Retinal pigment epithelial cell (primary cell): ENCODE measurements around the gene KHNYN.

Source experiments
- DNase-seq: peaks from one replicate; pipeline ENCODE4 v3.0.0-alpha.2; 2010; ENCODE audit warnings: low read depth
- H3K4me3 ChIP-seq: 2 replicates; pipeline ENCODE4 v1.5.1; 2011; ENCODE audit warnings: mild to moderate bottlenecking, low read length, control low read depth, moderate library complexity
- TF ChIP-seq, protein P1 (sequence below): conservative IDR thresholded peaks from 2 replicates; pipeline ENCODE4 v1.5.1; 2011; ENCODE audit warnings: low read depth, low read length, control low read depth, inconsistent platforms

KHNYN gene

DNA sequence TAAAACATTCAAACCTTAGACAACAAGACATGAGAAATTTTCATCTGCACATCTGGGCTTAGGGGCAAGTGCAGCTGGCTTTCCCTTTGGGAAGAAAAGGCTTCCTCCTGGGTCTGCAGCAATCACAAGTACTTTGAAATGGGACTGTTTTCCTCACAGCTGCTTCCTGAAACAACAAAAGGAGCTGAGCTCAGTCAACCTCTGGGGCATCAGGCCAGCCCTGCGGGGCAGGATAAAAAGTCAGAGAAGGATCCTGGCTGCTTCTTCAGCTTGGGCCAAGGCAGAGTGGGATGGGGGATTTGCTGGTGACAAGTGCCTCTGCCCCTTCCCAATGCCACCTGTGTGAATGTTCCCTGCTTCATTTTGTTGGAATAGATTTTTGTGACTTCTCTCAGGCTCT is 29.0 kb downstream of the KHNYN start:
- DNase-seq = no peak
- TF ChIP-seq, protein P1, sequence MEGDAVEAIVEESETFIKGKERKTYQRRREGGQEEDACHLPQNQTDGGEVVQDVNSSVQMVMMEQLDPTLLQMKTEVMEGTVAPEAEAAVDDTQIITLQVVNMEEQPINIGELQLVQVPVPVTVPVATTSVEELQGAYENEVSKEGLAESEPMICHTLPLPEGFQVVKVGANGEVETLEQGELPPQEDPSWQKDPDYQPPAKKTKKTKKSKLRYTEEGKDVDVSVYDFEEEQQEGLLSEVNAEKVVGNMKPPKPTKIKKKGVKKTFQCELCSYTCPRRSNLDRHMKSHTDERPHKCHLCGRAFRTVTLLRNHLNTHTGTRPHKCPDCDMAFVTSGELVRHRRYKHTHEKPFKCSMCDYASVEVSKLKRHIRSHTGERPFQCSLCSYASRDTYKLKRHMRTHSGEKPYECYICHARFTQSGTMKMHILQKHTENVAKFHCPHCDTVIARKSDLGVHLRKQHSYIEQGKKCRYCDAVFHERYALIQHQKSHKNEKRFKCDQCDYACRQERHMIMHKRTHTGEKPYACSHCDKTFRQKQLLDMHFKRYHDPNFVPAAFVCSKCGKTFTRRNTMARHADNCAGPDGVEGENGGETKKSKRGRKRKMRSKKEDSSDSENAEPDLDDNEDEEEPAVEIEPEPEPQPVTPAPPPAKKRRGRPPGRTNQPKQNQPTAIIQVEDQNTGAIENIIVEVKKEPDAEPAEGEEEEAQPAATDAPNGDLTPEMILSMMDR = no peak
- no peak overlapping the region for H3K4me3 ChIP-seq

DNA sequence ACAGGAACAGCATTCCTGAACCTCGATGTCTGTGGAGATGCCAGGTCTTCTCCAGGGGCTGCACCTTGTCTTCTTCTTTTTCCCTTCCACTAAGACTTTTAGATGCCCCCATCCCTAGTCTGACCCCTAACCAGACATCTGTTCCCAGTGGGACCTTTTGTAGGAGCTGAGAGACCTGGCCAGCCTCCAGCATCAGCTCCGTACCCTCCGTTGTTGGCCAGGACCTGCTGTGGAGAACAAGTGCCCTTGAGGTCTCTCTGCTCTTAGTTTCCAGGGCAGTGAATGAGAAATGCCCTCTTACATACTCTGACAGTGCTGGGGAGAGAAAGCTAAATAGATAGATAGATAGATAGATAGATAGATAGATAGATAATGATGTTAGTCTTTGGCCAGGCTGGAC is 29.6 kb downstream of the KHNYN start:
- TF ChIP-seq, protein P1 = no peak
- H3K4me3 ChIP-seq = no peak overlapping the region
- DNase-seq = no peak

DNA sequence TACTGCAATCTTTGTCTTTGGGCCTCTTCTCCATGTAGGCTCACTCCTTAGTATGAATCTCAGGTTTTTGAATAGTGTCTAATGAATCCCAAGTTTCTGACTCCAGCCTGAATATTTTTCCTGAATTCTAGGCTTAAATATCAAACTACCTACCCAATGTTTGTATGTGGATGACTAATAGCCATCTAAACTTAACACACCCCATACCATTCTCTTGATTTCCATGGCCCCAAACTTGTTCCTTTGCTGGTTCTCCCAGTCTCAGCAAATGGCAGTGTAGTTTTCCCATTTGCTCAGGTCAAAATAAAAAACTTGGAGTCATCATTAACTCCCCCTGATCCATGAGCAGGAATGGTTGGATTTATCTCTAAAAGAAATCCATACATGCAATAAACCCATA is 31.6 kb downstream of the KHNYN start:
- DNase-seq = no peak
- TF ChIP-seq, protein P1 = no peak
- H3K4me3 ChIP-seq = no peak overlapping the region

DNA sequence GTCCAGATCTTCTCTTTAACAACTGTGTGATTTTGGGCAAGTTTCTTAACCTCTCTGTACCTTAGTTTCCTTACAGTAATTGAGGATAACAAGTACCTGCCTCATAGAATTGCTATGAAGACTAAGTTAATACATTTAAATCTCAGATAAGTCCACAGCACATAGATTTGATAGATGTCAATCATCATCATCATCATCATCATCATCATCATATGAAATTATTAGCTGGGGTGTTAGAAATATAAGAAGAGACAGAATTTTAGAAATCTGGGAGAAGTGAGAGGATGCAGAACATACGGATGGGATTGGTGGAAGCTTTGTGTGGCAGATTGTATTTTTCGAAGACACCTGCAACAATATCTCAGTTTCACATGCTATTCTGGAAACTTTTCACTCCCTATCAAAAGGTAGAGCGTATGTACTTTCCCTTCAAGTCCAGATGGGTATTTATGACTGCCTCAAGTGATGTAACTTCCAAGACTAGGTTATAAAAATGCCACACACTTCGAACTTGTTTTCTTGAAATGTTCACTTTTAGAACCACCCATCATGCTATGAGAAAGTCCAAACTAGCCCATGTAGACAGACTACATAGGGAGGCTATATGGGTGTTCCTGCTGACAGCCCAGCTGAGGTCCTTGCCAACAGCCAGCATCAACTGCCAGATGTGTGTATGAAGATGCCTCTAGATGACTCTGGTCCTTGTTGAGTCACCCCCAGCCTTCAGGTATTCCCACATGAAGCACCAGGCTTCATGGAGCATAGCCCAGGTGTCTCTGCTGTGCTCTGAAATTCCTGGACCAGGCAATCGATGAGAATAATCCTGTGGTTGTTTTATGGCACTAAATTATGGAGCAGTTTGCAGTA is 33.5 kb downstream of the KHNYN start:
- DNase-seq = no peak
- H3K4me3 ChIP-seq = no peak overlapping the region
- TF ChIP-seq, protein P1 = no peak

DNA sequence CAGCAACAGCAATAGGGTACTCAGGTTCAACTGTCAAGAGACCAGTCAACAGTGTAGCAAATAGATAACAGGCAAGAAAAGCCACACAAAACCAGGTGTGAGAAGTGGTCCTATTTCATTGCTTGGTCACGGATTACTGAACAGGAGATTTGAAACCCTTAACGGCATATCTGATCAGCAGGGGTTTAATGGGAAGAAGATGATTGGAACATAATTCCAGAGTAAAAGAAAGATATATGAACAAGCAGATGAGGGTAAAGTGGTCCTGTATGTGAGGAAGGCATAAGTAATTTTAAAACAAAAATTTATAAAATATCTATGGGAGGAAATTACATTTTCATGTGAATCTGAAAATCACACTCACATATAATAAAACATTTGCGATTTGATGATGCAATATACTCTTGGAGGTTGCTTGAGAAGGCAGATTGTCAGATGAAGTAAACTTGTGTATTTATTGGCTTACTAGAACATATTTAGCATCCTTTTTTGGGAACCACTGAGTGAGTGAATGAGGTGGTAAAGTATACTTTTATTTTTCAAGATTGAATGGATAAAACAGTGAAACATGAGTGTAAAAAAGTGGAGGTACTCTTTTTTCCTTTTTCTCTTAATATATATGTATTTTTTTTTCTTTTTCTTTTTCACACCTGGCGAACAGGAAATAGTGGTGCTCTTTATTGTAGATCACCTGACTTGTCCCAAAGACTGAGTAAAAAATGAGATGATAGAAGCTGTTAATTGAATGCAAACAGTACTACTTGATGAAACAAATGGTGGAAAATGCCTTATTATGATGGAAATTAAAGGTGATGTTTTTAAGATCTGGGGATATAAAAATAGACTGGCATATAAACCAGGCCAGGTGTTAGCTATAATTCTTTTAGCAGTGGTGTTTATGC is 34.4 kb downstream of the KHNYN start:
- TF ChIP-seq, protein P1 = no peak
- DNase-seq = no peak
- H3K4me3 ChIP-seq = no peak overlapping the region

DNA sequence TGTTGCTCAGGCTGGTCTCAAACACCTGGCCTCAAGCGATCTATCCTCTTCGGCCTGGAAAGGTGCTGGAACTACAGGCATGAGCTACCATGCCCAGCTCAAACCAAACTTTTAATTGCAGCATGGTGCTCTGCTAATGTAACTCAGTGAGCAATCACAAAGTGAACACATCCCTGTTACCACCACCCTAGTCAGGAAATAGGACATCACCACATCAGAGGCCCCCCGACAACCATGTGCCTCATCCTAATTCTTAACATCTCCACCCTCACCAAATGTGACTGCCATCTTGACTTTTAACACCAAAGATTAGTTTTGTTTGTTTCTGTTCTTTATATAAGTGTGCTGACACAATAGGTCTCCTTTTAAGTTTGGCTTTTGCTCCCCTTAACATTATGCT is 35.6 kb downstream of the KHNYN start:
- TF ChIP-seq, protein P1 = no peak
- no peak overlapping the region for H3K4me3 ChIP-seq
- no peak for DNase-seq
